GM10248 (cell line): ENCODE data around the gene OPRL1.

Experiments used
- CTCF ChIA-PET: fragments of 300-600 bp; sonication (Branson Sonifier 250); formaldehyde crosslinking; extraction: SDS; loops from one replicate; lab custom pipeline; 2021; ENCODE audit warnings: antibody characterized with exemption; lab: Yijun Ruan, JAX
- POLR2A ChIA-PET: fragments of 350-650 bp; sonication (Branson Sonifier 250); formaldehyde crosslinking; extraction: SDS; loops from one replicate; lab custom pipeline; 2020; ENCODE audit warnings: antibody characterized with exemption; lab: Yijun Ruan, JAX
- DNase-seq: peaks from one replicate; pipeline ENCODE4 v3.0.0; 2012; ENCODE audit errors: extremely low spot score
- TF ChIP-seq, protein P1 (sequence below): IDR thresholded peaks from 2 replicates; pipeline ENCODE4 v1.5.1; 2012; ENCODE audit warnings: mild to moderate bottlenecking, low read depth; ENCODE audit errors: extremely low read depth, missing control alignments, control extremely low read depth

Gene OPRL1

DNA sequence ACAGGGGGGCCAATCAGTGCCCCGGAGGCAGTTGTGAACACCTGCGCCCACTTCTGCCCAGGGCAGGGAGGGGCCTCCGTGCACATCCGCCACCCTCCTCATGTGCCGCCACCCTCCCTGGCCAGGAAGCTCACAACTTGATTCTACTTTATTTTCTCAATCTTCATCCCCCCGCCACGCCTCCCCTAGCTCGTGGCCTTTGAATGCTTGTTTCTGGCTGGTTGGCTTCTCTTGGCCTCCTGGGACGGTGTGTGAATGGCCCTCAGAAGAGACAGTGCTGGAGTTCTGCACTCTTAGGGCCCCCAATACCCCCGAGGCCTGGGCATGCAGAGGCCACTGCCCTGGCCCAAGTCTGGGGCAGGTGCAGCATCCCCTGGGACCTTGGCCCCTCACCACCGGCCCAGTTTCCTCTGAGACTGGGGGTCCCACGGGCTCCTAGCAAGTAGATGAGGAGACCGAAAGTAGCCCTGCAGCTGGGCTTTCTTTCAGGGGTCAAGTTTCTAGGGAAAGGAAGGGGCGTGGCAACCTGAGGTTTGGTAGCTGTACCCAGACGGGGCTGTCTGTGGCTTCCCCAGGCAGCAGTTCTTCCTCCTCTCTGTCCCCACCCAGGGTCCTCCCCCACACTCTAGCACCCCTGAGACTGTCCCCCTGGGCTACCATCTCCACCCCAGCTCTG lies 1.9 kb upstream of the OPRL1 start:
- DNase-seq, result no peak
- TF ChIP-seq, protein P1, sequence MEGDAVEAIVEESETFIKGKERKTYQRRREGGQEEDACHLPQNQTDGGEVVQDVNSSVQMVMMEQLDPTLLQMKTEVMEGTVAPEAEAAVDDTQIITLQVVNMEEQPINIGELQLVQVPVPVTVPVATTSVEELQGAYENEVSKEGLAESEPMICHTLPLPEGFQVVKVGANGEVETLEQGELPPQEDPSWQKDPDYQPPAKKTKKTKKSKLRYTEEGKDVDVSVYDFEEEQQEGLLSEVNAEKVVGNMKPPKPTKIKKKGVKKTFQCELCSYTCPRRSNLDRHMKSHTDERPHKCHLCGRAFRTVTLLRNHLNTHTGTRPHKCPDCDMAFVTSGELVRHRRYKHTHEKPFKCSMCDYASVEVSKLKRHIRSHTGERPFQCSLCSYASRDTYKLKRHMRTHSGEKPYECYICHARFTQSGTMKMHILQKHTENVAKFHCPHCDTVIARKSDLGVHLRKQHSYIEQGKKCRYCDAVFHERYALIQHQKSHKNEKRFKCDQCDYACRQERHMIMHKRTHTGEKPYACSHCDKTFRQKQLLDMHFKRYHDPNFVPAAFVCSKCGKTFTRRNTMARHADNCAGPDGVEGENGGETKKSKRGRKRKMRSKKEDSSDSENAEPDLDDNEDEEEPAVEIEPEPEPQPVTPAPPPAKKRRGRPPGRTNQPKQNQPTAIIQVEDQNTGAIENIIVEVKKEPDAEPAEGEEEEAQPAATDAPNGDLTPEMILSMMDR, result no peak
- ChIA-PET POLR2A (no interaction called here), CTCF (interaction anchor here (0.7 to 2.8 kb wide), 6 partner anchors 8 to 208 kb away, joined by 3 to 17 read pairs (median 4); no protein-coding TSS in a partner anchor)

DNA sequence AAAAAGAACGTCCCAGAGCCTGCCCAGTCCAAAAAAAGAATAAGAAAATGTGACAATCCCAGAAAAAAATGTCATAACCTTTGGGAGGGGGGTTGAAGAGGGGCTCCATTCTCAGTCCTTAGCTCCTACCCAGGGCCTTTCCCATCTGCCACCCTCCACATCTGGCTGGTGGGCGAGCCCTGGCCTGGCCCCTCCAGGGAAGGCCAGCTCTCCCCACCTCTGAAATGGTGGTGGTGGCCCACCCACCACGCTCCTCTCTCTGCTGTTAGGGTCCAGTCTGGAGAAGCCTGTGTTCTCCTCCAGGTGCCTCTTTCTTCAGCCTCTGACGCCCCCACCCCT lies 979 bp upstream of the OPRL1 start:
- CTCF ChIA-PET, result interaction anchor here (1.6 to 3.7 kb wide), 5 partner anchors 9 to 41 kb away, joined by 3 to 24 read pairs (median 6); no protein-coding TSS in a partner anchor
- POLR2A ChIA-PET, result interaction anchor here (0.6 kb wide), 1 partner anchor 110 kb away, joined by 6 read pairs; no protein-coding TSS in a partner anchor
- TF ChIP-seq, protein P1, result no peak

DNA sequence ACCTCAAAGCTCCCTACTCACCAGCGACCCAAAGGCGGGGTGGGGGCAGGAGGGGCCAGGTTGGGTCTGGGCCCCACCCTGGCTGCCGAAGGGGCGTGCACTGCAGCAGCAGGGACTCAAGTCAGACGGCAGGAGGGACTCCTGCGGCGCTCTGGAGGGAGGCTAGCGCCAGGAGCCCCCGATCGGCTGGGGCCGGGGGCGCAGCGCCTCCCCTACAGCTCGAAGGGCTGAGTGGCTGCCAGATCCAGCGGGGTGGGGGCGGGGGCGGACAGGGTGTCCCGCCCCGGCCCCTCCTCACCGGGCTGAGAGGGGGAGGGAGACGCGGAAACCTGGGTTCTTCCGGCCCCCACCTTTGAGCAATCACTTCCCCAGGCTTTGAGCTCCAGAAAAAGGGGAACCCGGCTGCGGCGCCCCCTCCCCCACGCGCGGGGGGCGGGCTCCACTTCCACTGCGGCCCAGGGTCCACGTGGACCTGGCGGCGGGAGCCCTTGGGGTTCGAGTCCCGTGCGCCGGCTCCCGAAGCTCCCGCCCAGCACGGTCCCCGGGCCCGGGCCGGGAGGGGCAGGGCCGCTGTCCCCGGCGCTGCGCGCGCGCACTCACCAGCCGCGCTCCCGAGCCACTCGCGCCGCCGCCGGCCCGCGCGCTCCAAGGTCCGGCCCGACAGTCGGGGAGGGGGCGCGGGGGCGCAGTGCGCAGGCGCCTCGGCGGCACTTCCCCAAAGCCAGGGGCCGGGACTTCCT lies 439 bp upstream of the OPRL1 start, which contains the start of gene RGS19:
TSS of gene RGS19 (minus strand) at position 246 of the 740 bp plus-strand sequence. CDS start 2,632 bp downstream, outside the sequence.
- ChIA-PET CTCF (interaction anchor here (1.6 to 3.7 kb wide), 5 partner anchors 10 to 41 kb away, joined by 3 to 24 read pairs (median 6); no protein-coding TSS in a partner anchor), POLR2A (interaction anchor here (0.6 kb wide), 2 partner anchors 109 to 537 kb away, joined by 5 to 6 read pairs; no protein-coding TSS in a partner anchor)
- peak; percentile 92 for DNase-seq
- TF ChIP-seq, protein P1, result no peak

More for the DNA sequence above, 979 bp upstream of the OPRL1 start:
- DNase-seq, result no peak

DNA sequence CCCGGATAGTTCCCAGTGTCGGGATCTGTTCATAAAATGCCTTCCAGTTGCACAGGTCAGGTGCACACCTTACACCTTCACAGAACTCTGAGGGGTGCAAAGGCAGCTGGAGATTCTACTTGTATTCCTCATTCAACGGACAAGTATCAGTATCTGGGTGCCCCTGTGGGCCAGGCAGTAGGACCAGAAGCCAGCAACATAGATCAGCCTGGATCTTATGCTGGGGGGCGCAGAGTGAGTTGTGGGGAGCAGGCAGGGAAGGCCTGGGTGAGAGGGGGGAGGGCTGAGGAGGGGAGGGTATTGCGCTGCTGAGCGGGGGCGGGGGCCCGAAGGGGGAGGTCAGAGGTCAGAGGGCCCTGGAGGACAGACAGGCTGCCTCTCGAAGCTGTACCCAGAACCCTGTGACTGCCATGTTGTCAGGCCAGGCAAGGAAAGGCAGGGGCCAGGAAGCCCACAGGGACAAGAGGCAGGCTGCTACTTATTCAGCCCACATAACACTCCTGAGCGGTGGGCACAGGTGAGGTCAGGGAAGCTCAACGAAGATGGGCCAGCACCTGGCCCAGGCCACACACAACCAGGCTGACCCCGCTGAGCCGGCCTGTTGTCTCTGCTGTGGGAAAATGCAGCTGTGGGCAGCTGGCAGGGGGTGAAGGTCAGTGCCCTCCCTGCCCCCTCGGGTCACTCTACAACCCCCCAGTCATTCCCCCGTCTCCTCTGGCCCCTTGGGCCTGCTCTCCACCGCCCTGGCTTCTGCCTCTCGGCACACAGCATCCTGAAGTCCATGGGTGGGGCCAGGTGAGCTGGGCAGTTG lies 1.1 kb downstream of the OPRL1 start:
- ChIA-PET CTCF (interaction anchor here (1.1 to 3.7 kb wide), 6 partner anchors 22 to 100 kb away, joined by 3 to 24 read pairs (median 6); partner anchors contain the start of gene PRPF6), POLR2A (no interaction called here)
- TF ChIP-seq, protein P1, result no peak
- no peak for DNase-seq

DNA sequence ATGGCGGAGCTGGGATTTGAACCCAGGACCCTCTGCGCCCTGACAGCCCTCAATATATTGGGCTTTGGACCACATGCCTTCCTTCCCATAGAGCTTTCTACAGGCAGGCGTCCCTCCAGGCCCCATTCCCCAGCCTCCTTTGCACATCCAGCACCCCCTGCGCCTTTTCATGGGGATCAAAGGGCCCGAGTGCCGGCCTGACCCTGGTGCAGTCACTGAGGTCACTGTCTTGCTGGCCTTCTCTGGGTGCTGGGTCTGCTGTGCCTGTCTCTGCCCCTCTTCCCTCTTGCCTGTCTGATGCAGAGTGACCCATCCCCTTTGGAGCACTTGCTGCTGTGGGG lies 1.7 kb downstream of the OPRL1 start:
- POLR2A ChIA-PET, result no interaction called here
- no peak for DNase-seq
- CTCF ChIA-PET, result interaction anchor here (1.1 to 3.7 kb wide), 5 partner anchors 21 to 101 kb away, joined by 3 to 24 read pairs (median 5); partner anchors contain the start of gene PRPF6
- TF ChIP-seq, protein P1, result no peak
